K562 (cell line): ENCODE data around the gene FTSJ1. TPM values are rescaled to one million over a fixed set of nuclear protein-coding genes. Genes with fewer than 3 reads are reported as not detected.

Experiments used
- ATAC-seq: fragments of 200-7000 bp; cut with Tn5 transposase; 3 replicates; pipeline ENCODE4 v1.9.1; 2020; ENCODE audit warnings: moderate library complexity
- BruUV-seq: library from RNA; stranded (reverse); fragments of 400-500 nt; replicated peaks from 2 replicates; lab custom pipeline; 2021; lab: Mats Ljungman, UMichigan
- CTCF ChIA-PET: fragments of 300-600 bp; formaldehyde crosslinking; extraction: SDS; loops from one replicate; lab custom pipeline; 2021; ENCODE audit warnings: low intra/inter-chr PET ratio; lab: Yijun Ruan, JAX
- POLR2A ChIA-PET: fragments of 300-600, 350-650 bp; sonication (Branson Sonifier 250); formaldehyde crosslinking; extraction: SDS; loops from one replicate; lab custom pipeline; 2021; ENCODE audit warnings: antibody characterized with exemption, inconsistent platforms; lab: Yijun Ruan, JAX
- DNase-seq, 4 experiments: peaks; one replicate each; pipeline versions ENCODE4 v3.0.0 to v3.0.0-alpha.2; 2011 to 2018; ENCODE audit warnings: low spot score in 3 of 4, mixed read lengths in 3 of 4; ENCODE audit errors: extremely low read depth in 1 of 4
- FAIRE-seq: peaks from 2 replicates; lab custom pipeline; 2011; peaks lifted over from hg19 to GRCh38; lab: Jason Lieb, UNC
- H2AFZ ChIP-seq: 2 replicates; pipeline ENCODE4 v1.6.0; 2011; ENCODE audit warnings: low read depth, low read length, control low read depth, inconsistent platforms
- H3K27ac ChIP-seq: fragments of 200-600 bp; 3 replicates; pipeline ENCODE4 v1.8.0; 2011; ENCODE audit warnings: low read depth, mild to moderate bottlenecking, control low read depth, inconsistent platforms, low read length, moderate library complexity, mixed read lengths; ENCODE audit errors: extremely low read depth
- H3K27me3 ChIP-seq, 2 experiments: fragments of 300-600 bp in 1 of 2; 2 replicates in 1 of 2; 3 replicates in 1 of 2; pipeline versions ENCODE4 v1.6.0 to v1.8.0; 2011; ENCODE audit warnings: inconsistent platforms in 2 of 2, low read length in 2 of 2, mild to moderate bottlenecking in 1 of 2, mixed read lengths in 1 of 2, moderate library complexity in 1 of 2; ENCODE audit not compliant: control insufficient read depth in 2 of 2, insufficient read depth in 2 of 2
- H3K36me3 ChIP-seq: fragments of 300-600 bp; 3 replicates; pipeline ENCODE4 v1.8.0; 2011; ENCODE audit warnings: mild to moderate bottlenecking, low read length, inconsistent platforms; ENCODE audit not compliant: control insufficient read depth, insufficient read depth
- H3K4me1 ChIP-seq, 2 experiments: fragments of 200-600 bp in 1 of 2; replicated peaks in 1 of 2; 2 replicates in 1 of 2; 3 replicates in 1 of 2; pipeline versions ENCODE4 v1.5.1 to v1.8.0; 2011; ENCODE audit warnings: inconsistent platforms in 2 of 2, low read length in 2 of 2, mild to moderate bottlenecking in 1 of 2, mixed read lengths in 1 of 2, moderate library complexity in 1 of 2; ENCODE audit not compliant: control insufficient read depth in 2 of 2, insufficient read depth in 2 of 2
- H3K4me2 ChIP-seq: 2 replicates; pipeline ENCODE4 v1.6.1; 2011; ENCODE audit warnings: low read length, control low read depth, inconsistent platforms, mixed read lengths; ENCODE audit not compliant: insufficient read depth
- H3K4me3 ChIP-seq: fragments of 200-600 bp; sonication (generic), shearing (Covaris generic); 2 replicates; pipeline ENCODE4 v1.5.1; 2016; ENCODE audit warnings: control low read depth, inconsistent platforms
- H3K79me2 ChIP-seq: fragments of 200-600 bp; 3 replicates; pipeline ENCODE4 v1.8.0; 2011; ENCODE audit warnings: low read length, inconsistent platforms; ENCODE audit not compliant: control insufficient read depth, insufficient read depth
- H3K9ac ChIP-seq, 2 experiments: 2 replicates each; pipeline versions ENCODE4 v1.6.0 to v1.6.1; 2011; ENCODE audit warnings: low read depth in 2 of 2, low read length in 2 of 2, control low read depth in 1 of 2, inconsistent platforms in 1 of 2, mild to moderate bottlenecking in 1 of 2, mixed read lengths in 1 of 2; ENCODE audit not compliant: insufficient read depth in 1 of 2
- H3K9me1 ChIP-seq: one replicate; pipeline ENCODE4 v1.6.0; 2011; ENCODE audit warnings: inconsistent platforms, mild to moderate bottlenecking, low read length, moderate library complexity; ENCODE audit not compliant: control insufficient read depth, insufficient read depth
- H3K9me3 ChIP-seq: replicated peaks from 2 replicates; pipeline ENCODE4 v1.5.1; 2011; ENCODE audit warnings: low read depth, low read length, inconsistent platforms; ENCODE audit not compliant: control insufficient read depth, insufficient read depth
- H4K20me1 ChIP-seq: replicated peaks from 2 replicates; pipeline ENCODE4 v1.6.1; 2011; ENCODE audit warnings: low read length, inconsistent platforms, mixed read lengths; ENCODE audit not compliant: control insufficient read depth, insufficient read depth
- BHLHE40 ChIP-seq: IDR thresholded peaks from 2 replicates; pipeline ENCODE4 v1.6.1; 2011; ENCODE audit warnings: low read length, improper control_type of control experiment
- PHF8 ChIP-seq: fragments of 200-600 bp; sonication (generic); IDR thresholded peaks from 2 replicates; pipeline ENCODE4 v1.6.1; 2012; ENCODE audit warnings: mixed run types, mild to moderate bottlenecking, inconsistent platforms, low read length, moderate library complexity, borderline replicate concordance
- WGBS: fragments of 100-300 bp; shearing (Covaris generic); methylation state at CpG from one replicate; pipeline ENCODE4 v1.1.6; 2016; ENCODE audit warnings: low coverage, mixed read lengths; ENCODE audit not compliant: insufficient coverage; ENCODE audit errors: missing lambda C conversion rate; 5-methylcytosine and 5-hydroxymethylcytosine counted together
- in situ Hi-C: fragments of 300-500 bp; cut with MboI; formaldehyde crosslinking; loops from 4 replicates; pipeline ENCODE4 v1.15.0; 2018; ENCODE audit warnings: inconsistent platforms, mixed read lengths
- intact Hi-C: fragments of 100-400 bp; cut with micrococcal nuclease; formaldehyde crosslinking; loops from 2 replicates; pipeline ENCODE4 v1.14.2; 2022
- polyA plus RNA-seq, 8 experiments: library from polyadenylated mRNA; depleted of rRNA in 4 of 8; stranded (reverse) in 5 of 8; unstranded in 3 of 8; fragments of >200 nt; fragmentation: Nextera tagmentation in 2 of 8; fragmentation: Illumina TruSeq in 1 of 8; extraction: Ambion mirVana in 2 of 8; extraction: Trizol in 1 of 8; gene quantifications; 2 replicates each; pipeline versions ENCODE4 v1.2.1 to v1.2.3, GENCODE V29; 2011 to 2014; ENCODE audit warnings: inconsistent platforms in 1 of 8, missing spikeins in 1 of 8
- total RNA-seq, 7 experiments: library from RNA; depleted of rRNA in 6 of 7; stranded (reverse); fragments of >200 nt in 6 of 7; fragmentation: Illumina TruSeq in 2 of 7; extraction: Trizol in 2 of 7; gene quantifications; 2 replicates each; pipeline versions ENCODE4 v1.2.1 to v1.2.3, GENCODE V29; 2011 to 2021; ENCODE audit warnings: low replicate concordance in 1 of 7
- TF ChIP-seq, protein P1 (sequence below): sonication (generic); formaldehyde crosslinking; IDR thresholded peaks from 2 replicates; pipeline ENCODE4 v1.8.0; 2022; ENCODE audit warnings: mild to moderate bottlenecking, missing genetic modification reagents
- TF ChIP-seq, protein P2 (sequence below), 2 experiments: fragments of 450-650 bp; conservative IDR thresholded peaks; 2 replicates each; pipeline ENCODE4 v1.6.1; 2017; ENCODE audit warnings: mild to moderate bottlenecking in 2 of 2, moderate library complexity in 2 of 2
- TF ChIP-seq, protein P3 (sequence below): fragments of 250-450 bp; sonication (Bioruptor Pico); IDR thresholded peaks from 2 replicates; pipeline ENCODE4 v1.8.0; 2022; ENCODE audit warnings: moderate library complexity, mild to moderate bottlenecking, inconsistent platforms
- TF ChIP-seq, protein P4 (sequence below): sonication (generic); formaldehyde crosslinking; IDR thresholded peaks from 2 replicates; pipeline ENCODE4 v1.9.0; 2022; ENCODE audit warnings: mild to moderate bottlenecking, missing genetic modification reagents
- TF ChIP-seq, protein P5 (sequence below), 2 experiments: IDR thresholded peaks; 2 replicates each; pipeline ENCODE4 v1.6.1; 2011; ENCODE audit warnings: borderline replicate concordance in 1 of 2, control low read depth in 1 of 2, low read depth in 1 of 2, low read length in 1 of 2, mild to moderate bottlenecking in 1 of 2, mixed read lengths in 1 of 2, moderate library complexity in 1 of 2; ENCODE audit not compliant: insufficient read depth in 1 of 2, insufficient read length in 1 of 2, poor library complexity in 1 of 2, severe bottlenecking in 1 of 2; ENCODE audit errors: extremely low read depth in 1 of 2
- TF ChIP-seq, protein P6 (sequence below): IDR thresholded peaks from 2 replicates; pipeline ENCODE4 v1.6.1; 2011; ENCODE audit warnings: borderline replicate concordance, low read depth, mild to moderate bottlenecking, moderate library complexity, low read length; ENCODE audit not compliant: insufficient read depth, poor library complexity, severe bottlenecking

Gene FTSJ1
- total and polyA plus RNA-seq, 9 of the 15 experiments (the other 6 are each of a cell fraction or from before 2014, with no cell fraction given): 12.2 to 95.6 (median 71.6) TPM

DNA sequence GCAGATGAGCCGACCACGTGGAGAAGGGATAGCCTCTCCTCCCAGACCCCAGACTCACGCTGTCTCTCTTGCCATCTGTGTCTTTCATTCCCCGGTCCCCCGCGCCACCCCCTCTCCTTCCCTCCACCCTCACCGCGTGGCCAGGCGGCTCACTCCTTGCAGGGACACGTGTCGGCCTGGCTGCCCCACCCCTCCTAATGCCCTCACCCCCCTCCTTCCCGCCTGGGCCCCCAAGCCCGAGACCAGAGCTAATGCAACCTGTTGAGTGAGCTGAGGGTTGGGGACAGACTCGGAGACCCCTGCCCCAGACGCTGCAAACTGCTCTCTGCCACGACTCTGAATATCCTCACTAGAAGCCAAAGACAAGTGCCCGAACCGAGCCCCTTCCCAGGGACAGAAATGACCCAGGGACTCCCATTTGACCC, 7.7 kb upstream of the FTSJ1 start:
- Histone ChIP-seq H3K4me3 (peak overlapping the region; percentile 78), H3K9me3 (no peaks in the 10 kb centered on the region), H3K79me2 (peaks cover 57% of the 10 kb centered on the region), H4K20me1 (no peaks in the 10 kb centered on the region), H3K4me1 (peaks cover 31 to 47% of the 10 kb centered on the region in 2 experiments; a peak in 4 of 5 replicates), H3K9me1 (no peaks in the 10 kb centered on the region), H3K9ac (peak overlapping the region; percentile 94 to 96), H2AFZ (peak overlapping the region; percentile 72), H3K27me3 (no peaks in the 10 kb centered on the region), H3K27ac (peak overlapping the region; percentile 91), H3K4me2 (peak overlapping the region; percentile 94), H3K36me3 (peaks cover 32% of the 10 kb centered on the region)
- BruUV-seq: no TSS peak
- in situ Hi-C loops (no loop called here), intact Hi-C loops (loop anchor here (5.0 kb wide), 1 partner anchor 211 kb away; the partner anchor contains the start of gene SSX1)
- WGBS: 0% methylated on average over 12 of the region's 18 CpGs
- peak; percentile 73 to 83 (median 80) for DNase-seq
- ATAC-seq: peak; percentile 75
- CTCF ChIA-PET: no interaction called here
- FAIRE-seq: peak; percentile 84
- POLR2A ChIA-PET: interaction anchor here (0.7 to 1.9 kb wide), 3 partner anchors 11 to 608 kb away, joined by 3 to 8 read pairs (median 3); no protein-coding TSS in a partner anchor
- TF ChIP-seq PHF8 (0 out of 2 replicates have a peak, but pooled peaks have one; percentile 17), BHLHE40 (0 out of 2 replicates have a peak, but pooled peaks have one; percentile 19)
- TF ChIP-seq, protein P1, sequence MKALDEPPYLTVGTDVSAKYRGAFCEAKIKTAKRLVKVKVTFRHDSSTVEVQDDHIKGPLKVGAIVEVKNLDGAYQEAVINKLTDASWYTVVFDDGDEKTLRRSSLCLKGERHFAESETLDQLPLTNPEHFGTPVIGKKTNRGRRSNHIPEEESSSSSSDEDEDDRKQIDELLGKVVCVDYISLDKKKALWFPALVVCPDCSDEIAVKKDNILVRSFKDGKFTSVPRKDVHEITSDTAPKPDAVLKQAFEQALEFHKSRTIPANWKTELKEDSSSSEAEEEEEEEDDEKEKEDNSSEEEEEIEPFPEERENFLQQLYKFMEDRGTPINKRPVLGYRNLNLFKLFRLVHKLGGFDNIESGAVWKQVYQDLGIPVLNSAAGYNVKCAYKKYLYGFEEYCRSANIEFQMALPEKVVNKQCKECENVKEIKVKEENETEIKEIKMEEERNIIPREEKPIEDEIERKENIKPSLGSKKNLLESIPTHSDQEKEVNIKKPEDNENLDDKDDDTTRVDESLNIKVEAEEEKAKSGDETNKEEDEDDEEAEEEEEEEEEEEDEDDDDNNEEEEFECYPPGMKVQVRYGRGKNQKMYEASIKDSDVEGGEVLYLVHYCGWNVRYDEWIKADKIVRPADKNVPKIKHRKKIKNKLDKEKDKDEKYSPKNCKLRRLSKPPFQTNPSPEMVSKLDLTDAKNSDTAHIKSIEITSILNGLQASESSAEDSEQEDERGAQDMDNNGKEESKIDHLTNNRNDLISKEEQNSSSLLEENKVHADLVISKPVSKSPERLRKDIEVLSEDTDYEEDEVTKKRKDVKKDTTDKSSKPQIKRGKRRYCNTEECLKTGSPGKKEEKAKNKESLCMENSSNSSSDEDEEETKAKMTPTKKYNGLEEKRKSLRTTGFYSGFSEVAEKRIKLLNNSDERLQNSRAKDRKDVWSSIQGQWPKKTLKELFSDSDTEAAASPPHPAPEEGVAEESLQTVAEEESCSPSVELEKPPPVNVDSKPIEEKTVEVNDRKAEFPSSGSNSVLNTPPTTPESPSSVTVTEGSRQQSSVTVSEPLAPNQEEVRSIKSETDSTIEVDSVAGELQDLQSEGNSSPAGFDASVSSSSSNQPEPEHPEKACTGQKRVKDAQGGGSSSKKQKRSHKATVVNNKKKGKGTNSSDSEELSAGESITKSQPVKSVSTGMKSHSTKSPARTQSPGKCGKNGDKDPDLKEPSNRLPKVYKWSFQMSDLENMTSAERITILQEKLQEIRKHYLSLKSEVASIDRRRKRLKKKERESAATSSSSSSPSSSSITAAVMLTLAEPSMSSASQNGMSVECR (CRISPR knock-in tag): peak; percentile 41; the same call in 1 of the 2 replicates
- TF ChIP-seq, protein P2, sequence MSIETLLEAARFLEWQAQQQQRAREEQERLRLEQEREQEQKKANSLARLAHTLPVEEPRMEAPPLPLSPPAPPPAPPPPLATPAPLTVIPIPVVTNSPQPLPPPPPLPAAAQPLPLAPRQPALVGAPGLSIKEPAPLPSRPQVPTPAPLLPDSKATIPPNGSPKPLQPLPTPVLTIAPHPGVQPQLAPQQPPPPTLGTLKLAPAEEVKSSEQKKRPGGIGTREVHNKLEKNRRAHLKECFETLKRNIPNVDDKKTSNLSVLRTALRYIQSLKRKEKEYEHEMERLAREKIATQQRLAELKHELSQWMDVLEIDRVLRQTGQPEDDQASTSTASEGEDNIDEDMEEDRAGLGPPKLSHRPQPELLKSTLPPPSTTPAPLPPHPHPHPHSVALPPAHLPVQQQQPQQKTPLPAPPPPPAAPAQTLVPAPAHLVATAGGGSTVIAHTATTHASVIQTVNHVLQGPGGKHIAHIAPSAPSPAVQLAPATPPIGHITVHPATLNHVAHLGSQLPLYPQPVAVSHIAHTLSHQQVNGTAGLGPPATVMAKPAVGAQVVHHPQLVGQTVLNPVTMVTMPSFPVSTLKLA (conservative IDR thresholded peaks at IDR 0.05): peak; percentile 96 to 97
- TF ChIP-seq, protein P3, sequence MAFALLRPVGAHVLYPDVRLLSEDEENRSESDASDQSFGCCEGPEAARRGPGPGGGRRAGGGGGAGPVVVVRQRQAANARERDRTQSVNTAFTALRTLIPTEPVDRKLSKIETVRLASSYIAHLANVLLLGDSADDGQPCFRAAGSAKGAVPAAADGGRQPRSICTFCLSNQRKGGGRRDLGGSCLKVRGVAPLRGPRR (CRISPR knock-in tag): no peak
- TF ChIP-seq, protein P4, sequence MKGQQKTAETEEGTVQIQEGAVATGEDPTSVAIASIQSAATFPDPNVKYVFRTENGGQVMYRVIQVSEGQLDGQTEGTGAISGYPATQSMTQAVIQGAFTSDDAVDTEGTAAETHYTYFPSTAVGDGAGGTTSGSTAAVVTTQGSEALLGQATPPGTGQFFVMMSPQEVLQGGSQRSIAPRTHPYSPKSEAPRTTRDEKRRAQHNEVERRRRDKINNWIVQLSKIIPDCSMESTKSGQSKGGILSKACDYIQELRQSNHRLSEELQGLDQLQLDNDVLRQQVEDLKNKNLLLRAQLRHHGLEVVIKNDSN (CRISPR knock-in tag): peak; percentile 59
- TF ChIP-seq, protein P5, sequence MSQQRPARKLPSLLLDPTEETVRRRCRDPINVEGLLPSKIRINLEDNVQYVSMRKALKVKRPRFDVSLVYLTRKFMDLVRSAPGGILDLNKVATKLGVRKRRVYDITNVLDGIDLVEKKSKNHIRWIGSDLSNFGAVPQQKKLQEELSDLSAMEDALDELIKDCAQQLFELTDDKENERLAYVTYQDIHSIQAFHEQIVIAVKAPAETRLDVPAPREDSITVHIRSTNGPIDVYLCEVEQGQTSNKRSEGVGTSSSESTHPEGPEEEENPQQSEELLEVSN (IDR thresholded peaks at IDR 0.05; ENCODE audit: borderline replicate concordance in 1 of 2, extremely low read depth in 1 of 2, insufficient read depth in 1 of 2, insufficient read length in 1 of 2, low read depth in 1 of 2, low read length in 1 of 2, poor library complexity in 1 of 2, severe bottlenecking in 1 of 2): peak; percentile 67 to 90
- TF ChIP-seq, protein P6, sequence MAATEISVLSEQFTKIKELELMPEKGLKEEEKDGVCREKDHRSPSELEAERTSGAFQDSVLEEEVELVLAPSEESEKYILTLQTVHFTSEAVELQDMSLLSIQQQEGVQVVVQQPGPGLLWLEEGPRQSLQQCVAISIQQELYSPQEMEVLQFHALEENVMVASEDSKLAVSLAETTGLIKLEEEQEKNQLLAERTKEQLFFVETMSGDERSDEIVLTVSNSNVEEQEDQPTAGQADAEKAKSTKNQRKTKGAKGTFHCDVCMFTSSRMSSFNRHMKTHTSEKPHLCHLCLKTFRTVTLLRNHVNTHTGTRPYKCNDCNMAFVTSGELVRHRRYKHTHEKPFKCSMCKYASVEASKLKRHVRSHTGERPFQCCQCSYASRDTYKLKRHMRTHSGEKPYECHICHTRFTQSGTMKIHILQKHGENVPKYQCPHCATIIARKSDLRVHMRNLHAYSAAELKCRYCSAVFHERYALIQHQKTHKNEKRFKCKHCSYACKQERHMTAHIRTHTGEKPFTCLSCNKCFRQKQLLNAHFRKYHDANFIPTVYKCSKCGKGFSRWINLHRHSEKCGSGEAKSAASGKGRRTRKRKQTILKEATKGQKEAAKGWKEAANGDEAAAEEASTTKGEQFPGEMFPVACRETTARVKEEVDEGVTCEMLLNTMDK: no peak
